Ascending aorta (tissue), 2 donors: ENCODE measurements around the gene CDC42BPA. TPM values are rescaled to one million over a fixed set of nuclear protein-coding genes. Genes with fewer than 3 reads are reported as not detected.

Experiments
- DNase-seq, 2 donors: peaks; one replicate each; pipeline ENCODE4 v3.0.0-alpha.2; 2019; ENCODE audit warnings: low spot score in 2 of 2
- H3K27ac ChIP-seq, 2 donors: fragments of 200-600 bp; sonication (generic); one replicate each; pipeline ENCODE4 v1.5.1; 2016 to 2017; ENCODE audit warnings: mild to moderate bottlenecking in 1 of 2
- H3K27me3 ChIP-seq: fragments of 200-600 bp; sonication (generic); one replicate; pipeline ENCODE4 v1.5.1; 2017
- H3K36me3 ChIP-seq, 2 donors: fragments of 200-600 bp; sonication (generic); one replicate each; pipeline ENCODE4 v1.5.1; 2016
- H3K4me1 ChIP-seq, 2 donors: fragments of 200-600 bp; sonication (generic); one replicate each; pipeline ENCODE4 v1.5.1; 2016 to 2017; ENCODE audit warnings: mild to moderate bottlenecking in 1 of 2
- H3K4me3 ChIP-seq, 2 donors: fragments of 200-600 bp; sonication (generic); one replicate each; pipeline ENCODE4 v1.5.1; 2016 to 2017; ENCODE audit warnings: mild to moderate bottlenecking in 1 of 2
- H3K9me3 ChIP-seq, 2 donors: fragments of 200-600 bp; sonication (generic); one replicate each; pipeline ENCODE4 v1.5.1; 2016
- intact Hi-C: fragments of 100-400 bp; cut with DNase I; formaldehyde crosslinking; loops from one replicate; pipeline ENCODE4 v1.15.1; 2023
- total RNA-seq: library from RNA; depleted of rRNA; stranded (reverse); fragments of >200 nt; gene quantifications from one replicate; pipeline ENCODE4 v1.1.0, GENCODE V29; 2016
- TF ChIP-seq, protein P1 (sequence below), 3 experiments: fragments of 200-600 bp in 2 of 3; fragments of 450-650 bp in 1 of 3; sonication (generic) in 2 of 3; IDR thresholded peaks; one replicate each; pipeline ENCODE4 v1.5.1; 2016 to 2019; ENCODE audit warnings: antibody characterized with exemption in 3 of 3, mild to moderate bottlenecking in 1 of 3, moderate library complexity in 1 of 3

Gene CDC42BPA
- total RNA-seq, 1 donor from 2014 or later = 56.9 TPM

DNA sequence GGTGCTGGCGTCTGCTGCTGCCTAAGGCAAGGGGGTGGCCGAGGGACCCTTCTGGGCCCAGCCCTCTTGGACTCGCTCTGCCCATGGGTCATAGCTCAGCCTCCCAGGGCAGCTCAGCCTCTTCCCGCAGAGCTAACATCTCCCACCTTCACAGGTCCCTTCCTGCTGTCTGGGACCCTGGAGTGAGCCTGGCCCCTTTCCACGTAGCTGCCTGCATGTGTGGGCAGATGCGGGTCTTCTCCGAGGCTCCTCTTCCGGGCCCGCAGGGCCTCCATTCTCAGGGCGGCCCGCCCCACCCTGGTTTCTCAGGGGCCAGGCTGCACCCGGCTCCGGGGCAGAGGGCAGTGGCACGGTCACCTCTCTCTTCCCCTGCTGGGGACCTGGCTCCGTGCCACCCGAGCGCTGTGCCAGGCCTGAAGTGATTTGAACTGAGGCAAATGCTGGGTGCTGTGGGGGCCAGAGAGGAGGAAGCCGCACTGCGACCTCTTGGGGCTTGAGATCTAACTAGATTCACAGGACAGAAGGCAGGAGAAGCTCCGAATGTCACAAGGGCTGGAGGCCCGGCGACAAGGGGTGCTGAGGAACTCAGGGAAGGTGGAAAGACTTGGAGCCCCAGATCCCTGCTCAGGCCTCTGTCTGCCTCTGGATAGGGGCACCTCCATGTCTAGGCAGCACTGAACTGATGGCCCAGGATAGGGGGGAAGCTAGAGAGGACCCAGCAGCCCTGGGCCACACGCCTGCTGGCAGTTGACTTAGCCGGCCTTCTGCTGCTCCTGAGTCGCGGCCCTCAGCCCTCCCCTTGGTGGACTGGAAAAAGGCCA is 337.5 kb downstream of the CDC42BPA start:
- intact Hi-C loops = no loop called here
- Histone ChIP-seq H3K27ac (no peak overlapping the region), H3K4me1 (no peaks in the 10 kb centered on the region), H3K9me3 (no peaks in the 10 kb centered on the region), H3K36me3 (peaks cover 11 to 39% of the 10 kb centered on the region in 2 donors), H3K27me3 (no peaks in the 10 kb centered on the region), H3K4me3 (no peak overlapping the region)
- TF ChIP-seq, protein P1, sequence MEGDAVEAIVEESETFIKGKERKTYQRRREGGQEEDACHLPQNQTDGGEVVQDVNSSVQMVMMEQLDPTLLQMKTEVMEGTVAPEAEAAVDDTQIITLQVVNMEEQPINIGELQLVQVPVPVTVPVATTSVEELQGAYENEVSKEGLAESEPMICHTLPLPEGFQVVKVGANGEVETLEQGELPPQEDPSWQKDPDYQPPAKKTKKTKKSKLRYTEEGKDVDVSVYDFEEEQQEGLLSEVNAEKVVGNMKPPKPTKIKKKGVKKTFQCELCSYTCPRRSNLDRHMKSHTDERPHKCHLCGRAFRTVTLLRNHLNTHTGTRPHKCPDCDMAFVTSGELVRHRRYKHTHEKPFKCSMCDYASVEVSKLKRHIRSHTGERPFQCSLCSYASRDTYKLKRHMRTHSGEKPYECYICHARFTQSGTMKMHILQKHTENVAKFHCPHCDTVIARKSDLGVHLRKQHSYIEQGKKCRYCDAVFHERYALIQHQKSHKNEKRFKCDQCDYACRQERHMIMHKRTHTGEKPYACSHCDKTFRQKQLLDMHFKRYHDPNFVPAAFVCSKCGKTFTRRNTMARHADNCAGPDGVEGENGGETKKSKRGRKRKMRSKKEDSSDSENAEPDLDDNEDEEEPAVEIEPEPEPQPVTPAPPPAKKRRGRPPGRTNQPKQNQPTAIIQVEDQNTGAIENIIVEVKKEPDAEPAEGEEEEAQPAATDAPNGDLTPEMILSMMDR (IDR thresholded peaks at IDR 0.05) = no peak
- DNase-seq = no peak

DNA sequence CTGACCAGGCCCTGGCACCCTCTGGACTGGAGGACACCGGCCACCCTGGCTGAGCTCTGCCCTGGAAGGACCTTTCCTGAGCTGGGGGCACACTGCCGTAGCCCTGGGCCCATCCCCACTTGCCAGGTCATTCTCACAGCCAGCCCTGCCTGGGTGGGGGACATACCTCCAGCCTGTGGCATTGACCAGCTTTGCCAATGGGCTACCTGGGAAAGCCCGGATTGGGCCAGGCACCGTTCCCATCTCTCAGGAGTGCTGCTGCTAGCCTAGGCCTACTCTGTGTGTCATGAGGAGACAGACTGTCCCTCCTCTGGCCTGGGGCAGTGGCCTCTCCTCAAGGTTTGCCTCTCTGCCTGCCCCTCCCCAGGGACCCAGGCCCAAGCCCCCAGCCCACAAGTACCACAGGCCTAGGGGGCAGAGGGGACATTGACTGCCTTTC is 338.2 kb downstream of the CDC42BPA start:
- no peaks in the 10 kb centered on the region for H3K9me3 ChIP-seq
- no peak overlapping the region for H3K27ac ChIP-seq
- no peak overlapping the region for H3K4me3 ChIP-seq
- peaks cover 0 to 4% of the 10 kb centered on the region in 2 donors for H3K4me1 ChIP-seq
- TF ChIP-seq, protein P1 (IDR thresholded peaks at IDR 0.05) = no peak
- H3K36me3 ChIP-seq = peaks cover 10 to 35% of the 10 kb centered on the region in 2 donors
- intact Hi-C loops = no loop called here
- H3K27me3 ChIP-seq = no peaks in the 10 kb centered on the region
- no peak for DNase-seq

DNA sequence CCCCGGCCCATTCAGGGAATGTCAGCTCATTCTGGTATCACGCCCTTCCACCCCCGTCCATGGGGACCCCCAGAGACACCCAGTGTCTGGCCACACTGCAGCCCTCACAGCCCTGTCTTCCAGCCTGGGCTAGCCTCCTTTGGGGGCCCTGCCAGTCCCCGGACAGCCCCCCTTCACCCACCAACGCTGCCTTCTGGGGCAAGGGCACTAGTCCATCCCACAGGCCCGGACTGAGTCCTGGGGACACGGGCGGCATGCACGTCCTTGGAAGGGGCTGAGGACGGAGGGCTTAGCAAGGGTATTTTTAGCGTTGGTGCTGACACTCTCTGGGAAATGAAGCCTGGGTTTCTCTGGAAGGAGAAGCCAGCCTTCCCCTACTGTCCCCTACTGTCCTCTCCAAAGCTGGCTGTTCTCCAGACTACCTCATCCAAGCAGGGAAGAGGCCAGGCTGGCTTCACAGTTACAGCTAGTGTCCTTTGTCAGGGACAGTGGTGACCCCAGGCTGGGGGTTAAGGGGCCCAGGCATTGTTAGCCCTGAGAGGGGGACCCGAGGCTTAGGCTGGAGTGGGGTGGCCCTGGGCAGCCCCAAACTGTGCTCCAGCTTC is 338.7 kb downstream of the CDC42BPA start:
- H3K27me3 ChIP-seq = no peaks in the 10 kb centered on the region
- H3K36me3 ChIP-seq = peaks cover 7 to 30% of the 10 kb centered on the region in 2 donors
- TF ChIP-seq, protein P1 (IDR thresholded peaks at IDR 0.05) = no peak
- no peak overlapping the region for H3K27ac ChIP-seq
- intact Hi-C loops = no loop called here
- DNase-seq = no peak
- no peak overlapping the region for H3K4me3 ChIP-seq
- no peaks in the 10 kb centered on the region for H3K9me3 ChIP-seq
- H3K4me1 ChIP-seq = peaks cover 0 to 9% of the 10 kb centered on the region in 2 donors

DNA sequence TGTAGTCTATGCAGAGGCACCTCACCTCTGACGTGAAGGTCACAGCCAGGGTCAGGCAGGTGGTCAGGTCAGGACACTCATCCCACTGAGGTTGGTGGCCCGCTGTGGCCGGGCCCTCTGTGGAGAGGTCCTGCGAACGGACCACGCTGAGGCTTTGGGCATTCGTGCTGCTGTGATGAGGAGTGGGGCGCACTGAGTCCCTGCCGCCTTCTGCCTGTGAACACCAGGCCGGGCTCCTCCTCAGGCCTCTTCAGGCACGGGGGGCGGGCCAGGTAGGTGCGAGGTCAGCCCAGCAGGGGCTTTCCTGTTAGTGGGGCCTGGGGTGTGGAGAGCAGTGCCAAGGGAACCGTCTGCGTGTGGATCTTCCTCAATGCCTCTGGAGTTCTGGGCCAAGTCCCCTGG is 339.2 kb downstream of the CDC42BPA start:
- Histone ChIP-seq H3K36me3 (peaks cover 7 to 25% of the 10 kb centered on the region in 2 donors), H3K9me3 (no peaks in the 10 kb centered on the region), H3K27me3 (no peaks in the 10 kb centered on the region), H3K27ac (no peak overlapping the region), H3K4me3 (no peak overlapping the region), H3K4me1 (peaks cover 0 to 14% of the 10 kb centered on the region in 2 donors)
- intact Hi-C loops = no loop called here
- TF ChIP-seq, protein P1 (IDR thresholded peaks at IDR 0.05) = no peak
- DNase-seq = no peak

DNA sequence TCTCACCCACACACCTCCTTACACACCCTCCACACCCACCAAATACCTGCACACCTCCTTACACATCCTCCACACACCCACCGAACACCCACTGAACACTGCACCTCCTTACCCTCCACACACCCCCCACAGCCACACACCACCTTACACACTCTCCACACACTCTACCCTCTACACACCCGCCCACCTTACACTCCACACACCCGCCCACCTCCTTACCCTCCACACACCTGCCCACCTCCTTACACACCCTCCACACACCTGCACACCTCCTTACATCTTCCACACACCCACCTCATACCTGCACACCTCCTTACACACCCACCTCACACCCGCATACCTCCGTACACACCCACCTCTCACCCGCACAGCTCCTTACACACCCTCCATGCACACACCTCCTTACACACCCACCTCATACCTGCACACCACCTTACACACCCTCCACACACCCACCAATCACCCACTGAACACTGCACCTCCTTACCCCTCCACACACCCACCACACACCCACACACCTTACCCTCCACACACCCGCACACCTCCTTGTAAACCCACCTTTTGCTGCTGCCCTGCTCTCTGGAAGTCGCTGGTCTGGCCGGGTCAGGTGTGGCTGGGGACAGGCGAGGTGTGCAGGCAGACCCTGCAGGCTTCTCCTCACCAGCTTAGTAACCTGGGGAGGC is 339.7 kb downstream of the CDC42BPA start:
- TF ChIP-seq, protein P1 (IDR thresholded peaks at IDR 0.05) = no peak
- Histone ChIP-seq H3K27me3 (no peaks in the 10 kb centered on the region), H3K36me3 (peaks cover 7 to 24% of the 10 kb centered on the region in 2 donors), H3K9me3 (no peaks in the 10 kb centered on the region), H3K27ac (no peak overlapping the region), H3K4me3 (no peak overlapping the region), H3K4me1 (peaks cover 0 to 18% of the 10 kb centered on the region in 2 donors)
- intact Hi-C loops = no loop called here
- no peak for DNase-seq
